GM18909 (cell line): ENCODE results near the gene MEMO1.
"Not testable (repeated sequence)": the region's sequence is repeated elsewhere in the genome, so short reads cannot be mapped to it uniquely, and the experiment has no call there.

Source experiments
- ATAC-seq: cut with Tn5 transposase; IDR thresholded peaks from one replicate; pipeline ENCODE4 v1.9.1; 2021; ENCODE audit warnings: mild to moderate bottlenecking; ENCODE audit not compliant: unreplicated experiment, poor library complexity

MEMO1 gene

GRCh38 chr2:31922542-31923408, 88.0 kb downstream of the MEMO1 start:
- ATAC-seq, result no peak

GRCh38 chr2:31920962-31921361, 89.8 kb downstream of the MEMO1 start:
- no peak for ATAC-seq

GRCh38 chr2:31919499-31919898, 91.3 kb downstream of the MEMO1 start:
- no peak for ATAC-seq

GRCh38 chr2:31909661-31910060, 101.1 kb downstream of the MEMO1 start:
- no peak for ATAC-seq

- ATAC-seq, result not testable (repeated sequence)
Measured at GRCh38 chr2:31907491-31907890, 103.3 kb downstream of the MEMO1 start.

GRCh38 chr2:31903109-31903780, 107.6 kb downstream of the MEMO1 start:
- ATAC-seq, result no peak

- ATAC-seq, result no peak
Measured at GRCh38 chr2:31901900-31902299, 108.9 kb downstream of the MEMO1 start.

GRCh38 chr2:31900156-31900555, 110.7 kb downstream of the MEMO1 start:
- ATAC-seq, result not testable (repeated sequence)

- ATAC-seq, result not testable (repeated sequence)
Measured at GRCh38 chr2:31898346-31898745, 112.5 kb downstream of the MEMO1 start.

- not testable (repeated sequence) for ATAC-seq
Measured at GRCh38 chr2:31897340-31897739, 113.5 kb downstream of the MEMO1 start.

- ATAC-seq, result no peak
Measured at GRCh38 chr2:31896293-31896692, 114.5 kb downstream of the MEMO1 start.

GRCh38 chr2:31894656-31895055, 116.2 kb downstream of the MEMO1 start:
- ATAC-seq, result no peak

- no peak for ATAC-seq
Measured at GRCh38 chr2:31893094-31893493, 117.7 kb downstream of the MEMO1 start.

GRCh38 chr2:31889044-31889443, 121.8 kb downstream of the MEMO1 start:
- no peak for ATAC-seq

GRCh38 chr2:31888550-31888949, 122.3 kb downstream of the MEMO1 start:
- no peak for ATAC-seq

GRCh38 chr2:31886700-31887099, 124.1 kb downstream of the MEMO1 start:
- ATAC-seq, result no peak

GRCh38 chr2:31877008-31877407, 133.8 kb downstream of the MEMO1 start:
- ATAC-seq, result no peak

GRCh38 chr2:31874071-31874470, 136.7 kb downstream of the MEMO1 start:
- ATAC-seq, result no peak

- no peak for ATAC-seq
Measured at GRCh38 chr2:31865215-31865614, 145.6 kb downstream of the MEMO1 start.

- ATAC-seq, result no peak
Measured at GRCh38 chr2:31863867-31864266, 146.9 kb downstream of the MEMO1 start.

- ATAC-seq, result not testable (repeated sequence)
Measured at GRCh38 chr2:31863015-31863656, 147.7 kb downstream of the MEMO1 start.
